ENCODE results near the gene RIPPLY1.
"Not testable (repeated sequence)": the region's sequence is repeated elsewhere in the genome, so short reads cannot be mapped to it uniquely, and the experiment has no call there.

Gene RIPPLY1

DNA sequence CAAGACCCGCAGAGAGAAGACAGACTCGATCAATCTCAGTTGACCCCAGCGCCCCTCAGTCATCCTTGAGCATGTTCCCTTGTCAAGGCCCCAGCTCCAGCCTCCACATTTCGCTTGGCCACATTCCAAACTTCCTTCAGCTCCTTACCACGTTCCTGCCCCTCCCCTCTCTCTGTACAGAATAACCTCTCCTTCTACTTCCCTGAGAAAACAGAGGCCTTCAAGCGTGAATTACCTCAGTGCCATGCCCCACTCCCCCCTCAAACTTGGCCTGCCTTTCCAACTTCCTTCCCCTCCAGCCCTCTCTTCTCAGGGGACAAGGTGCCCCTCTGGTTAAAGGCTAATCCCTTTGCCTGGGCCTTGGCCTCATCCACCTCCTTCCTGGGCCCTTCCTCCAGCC is 3.2 kb upstream of the RIPPLY1 start:
- no peak for DNase-seq (ENCODE audit: low spot score)

DNA sequence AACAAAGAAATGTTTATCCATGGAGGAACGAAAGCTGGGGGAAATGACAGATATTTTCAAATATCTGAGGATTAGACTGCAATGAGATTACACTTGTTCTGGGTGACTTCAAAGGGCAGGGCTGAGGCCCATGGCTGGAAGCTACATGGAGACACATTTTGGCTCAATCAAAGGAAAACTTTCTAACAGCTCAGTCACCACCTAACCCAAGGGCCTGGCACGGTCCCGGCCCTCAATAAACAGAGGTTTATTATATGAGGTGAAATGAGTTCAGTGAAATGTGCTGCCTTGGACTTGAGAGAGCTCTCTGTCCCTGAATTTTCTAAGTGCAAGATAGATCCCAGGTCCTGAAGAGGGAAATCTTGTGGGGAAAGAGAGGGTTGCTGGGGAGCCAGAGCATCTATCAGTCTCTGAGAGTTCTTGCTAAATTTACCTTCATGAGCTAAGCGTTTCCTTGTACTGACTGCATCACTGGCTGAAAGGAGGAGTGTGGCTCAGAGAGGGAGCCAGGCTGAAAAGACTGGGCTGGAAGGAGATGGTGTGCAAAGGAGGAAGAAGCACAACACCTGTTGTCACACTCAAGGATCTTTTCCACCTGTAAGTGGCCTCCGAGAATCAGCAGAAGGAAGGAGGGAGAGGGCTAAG is 2.0 kb upstream of the RIPPLY1 start:
- DNase-seq (ENCODE audit: low spot score): no peak

DNA sequence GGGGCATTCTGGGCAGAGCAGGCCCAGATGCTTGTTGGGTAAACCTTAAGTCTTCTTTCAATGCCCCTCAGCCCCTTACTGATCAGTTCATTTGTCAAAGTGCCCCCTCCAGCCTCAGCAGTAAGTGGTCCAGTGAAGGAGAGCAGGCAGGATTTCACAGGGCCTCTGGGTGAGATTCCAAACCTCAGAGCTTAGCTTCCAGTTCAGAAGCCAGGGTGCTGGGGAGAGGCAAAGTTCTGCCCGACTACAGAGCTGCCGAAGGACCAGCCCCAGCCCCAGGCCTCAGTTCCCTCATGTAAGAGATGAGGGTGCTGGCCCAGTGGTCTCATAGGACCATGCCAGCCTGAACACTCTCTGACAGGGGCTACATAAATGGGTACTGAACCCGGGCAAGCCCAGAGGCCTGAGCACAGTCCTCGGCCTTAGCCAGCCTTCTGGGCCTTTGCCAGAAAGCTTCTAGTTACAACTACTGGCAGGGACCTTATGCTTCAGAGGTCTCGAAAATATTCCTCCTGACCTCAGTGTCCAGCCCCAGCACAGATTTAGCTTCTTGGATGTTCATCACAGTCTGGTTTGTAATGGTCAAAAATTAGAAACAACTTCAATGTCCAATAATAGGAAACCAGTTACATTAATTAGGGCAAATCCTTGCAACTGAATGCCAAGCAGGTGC is 851 bp upstream of the RIPPLY1 start:
- no peak for DNase-seq (ENCODE audit: low spot score)

GRCh38 chrX:106902684-106903083 is 457 bp downstream of the RIPPLY1 start:
- no peak for DNase-seq (ENCODE audit: low spot score)

GRCh38 chrX:106901781-106902219 is 1.3 kb downstream of the RIPPLY1 start:
- DNase-seq (ENCODE audit: low spot score): no peak

DNA sequence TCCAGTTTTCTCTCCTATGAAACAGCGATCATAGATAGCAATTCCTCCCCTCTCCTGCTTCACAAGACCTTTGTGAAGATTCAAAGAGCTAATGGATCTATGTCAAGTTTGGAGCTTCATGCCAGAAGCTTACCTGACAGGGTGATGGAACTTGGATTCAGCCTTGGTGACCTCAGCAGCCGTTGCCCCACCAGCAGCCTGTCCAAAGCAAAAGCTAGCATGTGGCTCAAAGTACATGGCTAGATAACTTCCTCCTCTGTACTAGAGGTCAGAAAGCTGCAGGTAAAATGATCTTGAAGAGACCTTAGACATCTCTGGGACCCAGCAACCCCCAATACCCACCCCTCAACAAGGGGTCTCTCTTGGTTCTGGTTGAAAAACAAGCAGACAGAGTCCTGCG is 1.8 kb downstream of the RIPPLY1 start:
- no peak for DNase-seq (ENCODE audit: low spot score)

GRCh38 chrX:106899841-106900240 is 3.3 kb downstream of the RIPPLY1 start:
- no peak for DNase-seq (ENCODE audit: low spot score)

- no peak for DNase-seq (ENCODE audit: low spot score)
Measured at GRCh38 chrX:106899276-106899675, 3.9 kb downstream of the RIPPLY1 start.

DNA sequence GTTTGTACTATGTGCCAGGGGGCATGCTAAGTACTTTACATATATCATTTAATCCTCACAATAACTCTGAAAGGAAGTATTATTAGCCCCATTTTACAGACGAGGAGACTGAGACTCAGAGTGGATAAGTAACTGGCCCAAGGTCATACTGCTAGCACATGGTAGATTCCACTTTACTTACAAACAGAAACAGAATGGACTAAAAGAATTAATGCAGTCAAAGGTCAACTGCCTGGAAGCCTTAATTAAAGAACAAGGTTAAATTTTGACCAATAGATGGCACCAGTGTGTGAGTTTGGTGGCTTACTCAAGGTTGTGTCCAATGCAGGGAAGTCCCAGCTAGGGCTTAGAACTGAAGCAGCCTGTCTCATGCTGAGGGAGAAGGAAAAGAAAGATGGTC is 4.7 kb downstream of the RIPPLY1 start:
- DNase-seq (ENCODE audit: low spot score): peak; percentile 47

GRCh38 chrX:106897259-106897658 is 5.9 kb downstream of the RIPPLY1 start:
- DNase-seq (ENCODE audit: low spot score): peak; percentile 28

- DNase-seq (ENCODE audit: low spot score): peak; percentile 51
Measured at GRCh38 chrX:106894978-106895452, 8.1 kb downstream of the RIPPLY1 start.

DNA sequence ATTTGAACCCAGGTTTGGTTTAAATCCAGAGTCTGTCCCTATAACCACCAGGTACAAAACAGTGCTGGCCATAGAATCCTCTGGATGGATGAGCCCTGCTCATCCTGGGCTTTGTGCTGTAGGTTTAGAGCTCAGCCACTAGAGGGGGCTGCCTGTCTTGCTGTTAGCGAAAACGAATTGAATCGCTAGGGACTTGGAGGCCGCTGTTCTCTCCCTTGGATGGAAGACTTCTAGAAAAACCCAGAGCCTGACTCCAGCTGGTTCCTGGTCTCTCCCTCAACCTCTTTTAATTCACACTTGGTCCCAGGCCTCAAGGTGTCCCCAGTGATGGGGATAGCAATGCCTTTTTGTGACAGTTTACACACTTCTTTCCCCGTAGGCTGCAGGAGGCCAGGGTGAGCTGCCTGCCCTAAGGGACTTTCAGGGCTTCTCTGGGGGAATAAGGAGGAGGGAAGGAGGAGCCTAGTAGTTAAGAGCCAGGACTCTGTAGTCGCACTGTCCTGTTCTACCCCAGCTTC is 8.7 kb downstream of the RIPPLY1 start:
- peak; percentile 78 for DNase-seq (ENCODE audit: low spot score)

GRCh38 chrX:106891762-106892460 is 11.2 kb downstream of the RIPPLY1 start:
- no peak for DNase-seq (ENCODE audit: low spot score)

- no peak for DNase-seq (ENCODE audit: low spot score)
Measured at GRCh38 chrX:106889468-106889867, 13.7 kb downstream of the RIPPLY1 start.

GRCh38 chrX:106875151-106875550 is 28.0 kb downstream of the RIPPLY1 start:
- DNase-seq (ENCODE audit: low spot score): no peak

GRCh38 chrX:106874075-106874474 is 29.1 kb downstream of the RIPPLY1 start:
- peak; percentile 40 for DNase-seq (ENCODE audit: low spot score)

- not testable (repeated sequence) for DNase-seq (ENCODE audit: low spot score)
Measured at GRCh38 chrX:106872796-106873195, 30.3 kb downstream of the RIPPLY1 start.

DNA sequence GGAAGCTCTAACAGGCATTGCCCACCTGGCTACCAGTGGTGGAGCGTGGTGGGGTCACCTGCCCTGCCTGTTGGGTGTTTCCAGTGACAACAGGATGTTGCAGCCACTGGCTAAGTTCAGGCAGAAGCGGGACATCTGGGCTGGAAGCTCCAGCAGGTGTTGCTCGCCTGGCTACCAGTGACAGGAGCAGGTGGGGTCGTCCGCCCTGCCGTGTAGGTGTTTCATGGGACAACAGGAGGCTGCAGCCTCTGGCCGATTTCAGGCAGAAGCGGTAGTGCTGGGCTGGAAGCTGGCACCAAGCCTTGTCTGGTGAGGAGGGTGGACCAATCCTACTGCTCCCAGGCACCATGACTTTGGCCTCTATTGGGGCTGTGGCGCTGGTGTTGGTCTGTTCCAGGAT is 39.4 kb downstream of the RIPPLY1 start:
- no peak for DNase-seq (ENCODE audit: low spot score)

GRCh38 chrX:106862972-106863688 is 40.0 kb downstream of the RIPPLY1 start:
- peak; percentile 10 for DNase-seq (ENCODE audit: low spot score)

All from AG08395 (cell line).